SKM-1 (cell line): Measurements from ENCODE around the gene KLF13.

Source experiments
- DNase-seq: peaks from one replicate; lab custom pipeline; 2025; ENCODE audit not compliant: unreplicated experiment; lab: John Stamatoyannopoulos, UW

The KLF13 gene

GRCh38 chr15:31331389-31331788 is 4.8 kb downstream of the KLF13 start:
- no peak for DNase-seq

- no peak for DNase-seq
These were observed 5.5 kb downstream of the KLF13 start for GRCh38 chr15:31332020-31332680.

DNA sequence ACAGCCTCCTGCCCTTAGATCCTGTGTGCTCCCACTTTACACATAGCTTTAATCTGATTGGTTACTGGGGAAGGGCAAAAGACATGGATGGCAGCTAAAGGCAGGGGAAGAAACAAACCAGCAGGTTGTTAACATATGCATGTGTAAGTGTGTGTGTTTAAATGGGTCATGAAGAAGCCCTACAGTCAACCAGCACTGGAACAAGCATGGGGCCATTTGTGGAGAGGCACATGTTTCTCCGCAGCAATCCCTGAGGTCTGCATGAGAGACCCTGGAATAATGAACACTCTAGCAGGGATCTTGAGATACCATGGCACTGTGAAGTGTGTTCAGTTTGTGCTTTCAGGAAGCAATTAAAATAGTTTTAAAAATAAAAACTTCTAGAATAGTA is 6.0 kb downstream of the KLF13 start:
- no peak for DNase-seq

DNA sequence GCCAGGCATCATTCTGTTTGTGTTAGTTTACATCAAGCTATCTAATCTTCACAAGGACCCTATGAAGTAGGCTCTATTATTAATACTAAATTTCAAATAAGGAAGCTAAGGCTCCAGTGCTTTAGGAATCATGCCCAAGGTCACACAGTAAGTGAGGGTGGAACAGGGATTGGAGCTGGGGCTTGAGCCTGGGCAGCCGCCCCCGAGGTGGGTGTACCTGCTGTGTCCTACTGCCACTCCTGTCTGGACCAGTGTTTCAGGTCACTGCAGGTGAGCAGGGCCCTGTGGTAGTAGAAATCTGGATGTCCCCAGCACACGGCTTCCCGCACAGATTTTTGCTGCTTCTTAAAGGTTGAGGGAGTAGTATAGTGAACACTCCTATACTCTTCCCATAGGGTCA is 6.5 kb downstream of the KLF13 start:
- no peak for DNase-seq

DNA sequence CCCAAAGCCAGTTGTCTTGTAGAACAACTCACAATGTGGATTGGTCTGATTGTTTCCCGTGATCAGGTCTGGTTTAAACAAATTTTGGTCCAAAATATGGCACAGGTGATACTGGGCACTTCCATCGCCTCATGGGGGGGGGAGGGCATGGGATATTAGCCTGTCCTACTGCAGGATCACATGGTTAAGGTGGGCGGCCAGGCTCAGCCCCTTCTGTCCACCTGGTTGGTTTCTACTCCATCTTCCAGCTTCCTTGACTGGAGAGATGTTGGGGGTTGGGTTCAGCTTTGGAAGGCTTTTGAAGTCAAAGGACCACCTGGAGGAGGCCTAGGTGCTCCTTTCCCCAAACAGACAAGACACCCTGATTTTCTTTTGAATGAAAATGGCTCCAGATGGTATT is 7.2 kb downstream of the KLF13 start:
- no peak for DNase-seq

DNA sequence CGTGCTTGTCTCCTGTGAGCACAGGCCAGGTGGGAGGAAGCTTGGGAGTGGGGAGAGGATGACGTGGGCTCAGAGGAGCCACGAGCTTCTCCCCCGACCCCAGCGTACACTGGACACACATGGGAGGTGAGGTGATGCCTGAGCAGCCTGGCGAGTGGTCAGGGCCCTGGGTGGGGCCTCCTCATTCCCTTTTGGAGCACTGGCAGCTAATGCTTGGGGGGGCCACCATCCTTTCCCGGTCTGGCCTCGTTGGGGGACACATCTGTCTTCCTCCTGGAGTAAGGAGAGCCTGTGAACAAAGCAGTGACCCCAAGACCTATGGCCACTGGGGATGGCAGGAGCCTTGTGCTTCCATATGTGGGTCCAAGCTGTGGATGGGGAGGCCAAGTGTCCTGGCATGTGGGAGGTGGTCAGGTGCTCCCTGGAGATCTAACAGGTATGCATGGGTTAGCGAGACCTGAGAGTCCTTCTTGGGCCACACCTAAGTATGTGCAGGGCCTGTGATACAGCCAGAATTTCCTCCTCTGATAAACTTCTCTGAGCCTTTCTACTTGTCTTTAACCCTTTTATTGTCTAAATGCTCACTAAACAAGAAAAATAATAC is 9.5 kb downstream of the KLF13 start:
- no peak for DNase-seq

DNA sequence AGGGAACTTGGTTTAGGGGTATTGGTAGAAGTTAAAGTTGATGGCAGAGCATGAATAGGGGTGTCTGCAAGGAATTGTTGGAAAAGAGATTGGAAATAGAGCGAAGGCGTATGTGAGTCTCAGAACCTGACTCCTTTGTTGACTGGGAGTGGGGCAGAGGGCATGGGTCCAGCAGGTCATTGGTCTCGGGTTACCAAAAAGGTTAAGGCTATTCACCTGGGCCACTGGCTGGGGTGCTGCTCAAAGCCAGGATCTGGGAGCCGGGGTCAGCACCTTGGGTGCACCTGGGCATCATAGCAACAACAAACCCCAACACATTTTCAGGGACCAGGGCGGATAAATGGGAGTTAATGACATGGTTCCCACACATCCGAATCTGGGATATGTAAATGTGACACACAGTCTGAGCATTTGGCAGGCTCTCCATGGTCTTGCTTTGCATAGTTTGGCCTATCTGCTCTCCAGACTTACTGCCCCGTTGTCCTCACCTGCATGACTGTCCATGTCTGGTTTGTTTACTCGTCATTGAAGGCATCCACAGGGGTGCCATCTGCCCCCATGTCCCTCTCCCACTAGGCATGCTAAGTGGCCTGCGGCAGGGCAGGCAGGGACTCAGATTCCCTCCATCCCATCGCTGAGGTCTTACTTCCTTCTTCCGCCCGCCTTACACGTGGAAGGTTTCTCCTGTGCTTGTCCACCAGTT is 10.1 kb downstream of the KLF13 start:
- DNase-seq = no peak

DNA sequence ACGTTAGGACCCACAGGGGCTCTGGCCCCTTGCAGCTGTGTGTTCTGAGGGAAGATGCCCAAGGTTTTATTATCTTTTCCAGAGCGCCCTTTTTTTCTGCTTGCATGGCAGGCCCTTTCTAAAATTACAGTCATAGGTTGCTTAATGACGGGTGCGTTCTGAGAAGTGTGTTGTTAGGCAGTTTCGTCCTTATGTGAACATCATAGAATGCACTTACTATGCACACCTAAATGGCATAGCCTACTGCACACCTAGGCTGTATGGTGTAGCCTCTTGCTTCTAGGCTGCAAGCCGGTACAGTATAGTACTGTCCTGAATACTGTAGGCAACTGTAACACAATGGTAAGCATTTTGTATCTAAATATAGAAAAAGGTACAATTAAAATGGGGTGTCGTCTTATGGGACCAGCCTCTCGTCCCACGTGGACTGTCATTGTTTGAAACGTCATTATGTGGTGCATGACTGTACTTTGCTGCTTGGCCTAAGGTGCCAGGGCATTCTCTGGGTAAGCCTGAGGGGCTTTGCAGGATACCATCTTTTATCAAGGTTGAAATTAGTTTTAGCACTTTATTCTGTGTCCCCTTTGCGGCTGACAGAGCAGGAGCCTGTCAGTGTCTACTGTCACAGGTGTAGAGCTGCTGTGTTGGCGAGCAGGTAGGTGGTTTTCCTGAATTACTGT is 10.9 kb downstream of the KLF13 start:
- no peak for DNase-seq

GRCh38 chr15:31338318-31338878 is 11.8 kb downstream of the KLF13 start:
- DNase-seq = no peak

DNA sequence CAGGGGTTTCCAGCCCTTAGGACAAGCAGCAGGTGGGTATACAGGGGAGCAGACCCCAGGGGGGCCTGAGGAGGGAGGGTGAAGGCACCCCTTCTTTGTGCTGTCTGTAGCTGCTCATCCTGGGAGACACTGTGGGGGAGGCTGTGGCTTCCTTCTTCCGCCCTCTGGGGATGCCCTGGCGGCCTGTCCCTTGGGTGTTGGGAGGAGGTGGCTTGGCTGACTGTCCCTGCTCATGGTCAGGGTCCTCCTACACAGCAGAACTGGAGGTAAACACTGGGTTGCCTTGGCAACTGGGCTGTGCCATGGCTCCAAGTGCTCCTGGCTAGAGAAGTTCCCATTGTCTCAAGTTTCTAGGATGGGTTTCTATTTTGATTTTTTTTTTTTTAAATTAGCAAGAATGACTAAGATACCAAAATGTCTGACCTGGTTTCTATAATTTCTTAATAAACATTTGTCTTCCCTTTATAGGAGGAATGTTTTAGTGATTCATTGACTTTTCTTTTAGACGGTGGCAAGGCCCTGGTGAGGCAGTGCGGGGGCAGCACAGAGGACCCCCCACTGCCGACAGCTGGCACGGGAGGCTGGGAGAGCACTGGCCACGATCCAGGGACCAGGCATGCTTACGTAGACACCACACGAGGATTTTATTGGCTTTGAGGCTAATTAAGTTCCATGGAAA is 12.4 kb downstream of the KLF13 start:
- DNase-seq = peak; percentile 22

DNA sequence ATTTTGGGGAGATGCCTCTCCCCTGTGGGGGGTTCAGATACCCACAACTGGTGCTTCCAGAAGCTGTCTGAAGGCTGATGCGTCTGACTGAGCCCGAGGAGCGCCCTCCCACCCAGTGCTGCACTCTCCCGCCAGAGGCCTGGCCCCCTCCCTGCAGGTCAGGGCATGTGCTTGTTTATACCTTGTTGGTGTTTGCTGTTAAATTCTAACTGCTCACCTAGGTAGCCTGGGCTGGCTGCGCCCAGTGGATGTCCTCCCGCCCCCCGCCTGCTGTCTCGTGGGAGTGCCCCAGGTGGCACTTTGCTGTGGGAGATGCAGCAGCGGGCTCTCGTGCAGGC is 12.9 kb downstream of the KLF13 start:
- no peak for DNase-seq

- DNase-seq = no peak
These were observed 13.4 kb downstream of the KLF13 start for GRCh38 chr15:31340047-31340446.

GRCh38 chr15:31340592-31340991 is 14.0 kb downstream of the KLF13 start:
- DNase-seq = no peak

DNA sequence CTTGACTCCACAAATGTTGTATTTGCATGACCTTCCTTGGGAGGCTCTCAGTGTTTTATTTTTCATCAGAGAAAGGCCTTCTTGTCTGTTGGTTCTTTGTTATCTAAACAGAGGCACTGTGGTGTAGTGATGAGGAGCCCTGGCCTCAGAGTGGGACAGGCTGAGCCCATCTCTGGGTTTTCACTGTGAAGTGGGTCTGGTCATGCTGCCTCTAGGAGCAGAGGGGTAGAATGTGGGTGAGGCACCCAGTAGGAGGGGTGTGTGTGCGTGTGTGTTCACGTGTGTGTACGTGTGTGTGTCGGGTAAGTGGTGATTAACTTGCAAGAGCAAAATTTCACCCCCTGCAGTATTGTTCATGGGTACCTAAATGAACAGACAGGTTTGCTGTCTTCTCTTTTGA is 14.4 kb downstream of the KLF13 start:
- no peak for DNase-seq

DNA sequence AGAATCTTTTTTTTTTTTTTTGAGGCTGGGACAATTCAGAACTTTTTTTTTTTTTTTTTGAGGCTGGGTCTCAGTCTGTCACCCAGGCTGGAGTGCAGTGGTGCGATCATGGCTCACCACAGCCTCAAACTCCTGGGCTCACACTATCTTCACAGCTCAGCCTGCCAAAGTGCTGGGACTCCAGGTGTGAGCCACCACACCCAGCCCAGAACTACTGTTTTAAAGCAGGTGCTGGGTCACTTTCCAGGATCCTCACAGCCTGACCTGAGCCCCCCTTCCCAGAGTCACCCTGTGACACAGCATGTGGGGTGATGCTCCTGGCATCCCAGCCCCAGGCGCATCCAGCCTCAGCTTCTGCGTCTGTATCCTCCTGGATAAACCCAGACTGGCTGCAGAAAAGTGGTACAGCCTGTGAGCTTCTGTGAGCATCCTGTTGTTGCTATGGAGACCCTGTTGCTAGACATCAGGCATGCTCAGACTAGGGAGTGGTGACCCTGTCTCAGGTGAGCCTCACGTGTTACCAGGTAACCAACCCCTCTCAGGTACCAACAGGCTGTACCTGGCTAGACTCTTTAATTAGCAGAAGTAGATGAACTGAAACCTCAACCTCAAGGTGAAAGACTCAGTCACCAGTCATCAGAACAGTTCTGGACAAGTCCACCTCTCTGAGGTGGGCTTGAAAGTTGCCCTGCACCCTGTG is 15.0 kb downstream of the KLF13 start:
- DNase-seq = no peak

DNA sequence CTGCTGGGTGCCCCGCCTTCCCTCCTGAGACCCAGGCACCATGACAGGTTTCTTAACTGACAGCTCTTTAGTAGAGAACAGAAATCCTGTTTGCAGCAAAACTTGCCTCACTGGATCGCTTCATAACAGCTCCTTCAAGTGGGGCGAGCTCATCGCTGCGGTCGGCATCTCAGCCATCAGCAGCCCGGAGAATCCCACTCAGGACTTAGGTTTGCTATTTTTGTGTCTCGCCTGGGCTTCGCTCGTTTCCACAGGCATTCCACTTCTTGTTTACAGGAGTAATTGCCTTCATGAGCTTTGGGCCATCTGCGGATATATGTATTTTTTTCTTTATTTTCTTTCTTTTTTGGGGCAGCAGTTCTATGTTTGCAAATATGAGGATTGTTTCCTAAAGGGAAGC is 15.7 kb downstream of the KLF13 start:
- no peak for DNase-seq

DNA sequence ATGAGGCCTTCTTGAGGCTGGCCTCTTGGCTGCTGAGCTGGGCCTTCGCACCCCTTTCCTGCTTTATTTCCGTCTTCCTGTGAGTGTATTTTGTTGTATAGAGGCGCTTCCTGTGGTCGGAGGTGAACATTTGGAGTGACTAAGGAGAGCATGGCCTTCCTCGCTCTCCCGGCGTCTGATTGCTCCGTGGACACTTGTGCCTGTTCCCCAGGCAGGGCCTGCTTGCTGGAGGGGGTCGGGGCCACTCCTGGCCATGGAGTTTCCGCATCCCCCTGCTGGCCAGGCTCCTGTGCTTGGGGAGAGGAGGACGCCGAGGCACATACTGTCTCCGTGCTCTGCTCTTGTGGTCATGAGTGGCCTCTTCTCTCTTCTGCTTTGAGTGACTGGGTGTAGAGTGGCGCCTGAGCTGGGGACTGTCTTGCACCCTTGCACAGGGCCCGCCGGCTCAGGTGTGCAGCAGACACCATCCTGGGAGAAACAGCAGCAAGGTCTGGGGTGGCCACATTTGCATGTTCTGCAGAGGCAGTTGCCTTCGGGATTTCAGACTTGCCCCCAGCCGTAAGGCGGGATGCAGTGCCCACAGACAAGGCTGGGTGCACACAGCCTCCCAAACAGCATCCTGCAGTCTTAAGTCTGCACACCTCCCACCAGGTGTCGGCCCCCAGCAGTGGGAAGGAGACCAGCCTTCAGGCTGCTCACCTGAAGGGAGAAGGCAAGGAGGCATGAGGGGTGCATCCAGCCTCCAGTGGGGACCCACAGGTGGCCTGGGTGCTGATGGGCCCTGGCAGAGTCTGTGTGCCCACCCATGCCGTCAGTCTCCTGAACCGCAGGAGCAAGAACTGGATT is 16.4 kb downstream of the KLF13 start:
- no peak for DNase-seq

DNA sequence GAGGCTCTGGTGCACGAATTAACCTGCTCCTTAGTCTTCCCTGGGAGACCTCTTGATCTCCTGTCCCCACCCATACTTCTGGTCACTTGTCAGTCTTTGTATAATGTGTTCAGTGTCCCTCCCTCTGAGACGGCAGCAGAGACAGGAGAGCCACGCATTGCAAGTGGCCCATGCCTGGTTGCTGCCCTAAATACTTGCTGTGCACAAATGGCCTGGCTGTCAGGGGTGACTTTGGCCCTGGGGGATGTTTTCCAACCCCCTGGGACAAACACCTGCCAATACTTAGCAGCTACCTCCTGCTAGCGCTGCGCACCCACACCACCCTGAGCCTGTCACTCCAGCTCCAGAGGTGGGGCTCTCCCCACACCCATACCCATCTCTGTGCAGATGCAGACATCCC is 17.2 kb downstream of the KLF13 start:
- no peak for DNase-seq

DNA sequence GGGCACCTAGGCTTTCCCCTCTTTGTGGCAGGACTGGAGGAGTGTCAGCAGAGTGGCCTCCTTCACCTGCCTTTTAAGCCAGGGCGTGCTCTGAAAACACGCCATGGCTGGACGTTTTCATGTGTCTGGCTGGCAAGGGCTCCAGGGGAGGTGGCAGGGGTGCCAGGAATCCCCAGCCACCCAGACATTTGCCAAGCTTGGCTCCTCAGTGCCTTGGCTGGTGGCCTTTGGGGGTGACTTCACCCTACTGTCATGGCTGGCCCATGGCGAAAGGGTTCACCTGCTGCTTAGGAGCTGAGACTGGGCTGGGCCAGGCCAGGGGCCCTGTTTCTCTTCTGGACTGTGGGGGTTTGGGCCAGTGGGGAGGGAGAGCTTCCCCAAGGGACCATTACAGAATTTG is 17.6 kb downstream of the KLF13 start:
- DNase-seq = no peak
